HG03108 (cell line): ENCODE data around the gene PDZD4.

Experiments used
- ATAC-seq: cut with Tn5 transposase; IDR thresholded peaks from one replicate; pipeline ENCODE4 v1.9.1; 2021; ENCODE audit warnings: moderate library complexity; ENCODE audit not compliant: unreplicated experiment

The PDZD4 gene

DNA sequence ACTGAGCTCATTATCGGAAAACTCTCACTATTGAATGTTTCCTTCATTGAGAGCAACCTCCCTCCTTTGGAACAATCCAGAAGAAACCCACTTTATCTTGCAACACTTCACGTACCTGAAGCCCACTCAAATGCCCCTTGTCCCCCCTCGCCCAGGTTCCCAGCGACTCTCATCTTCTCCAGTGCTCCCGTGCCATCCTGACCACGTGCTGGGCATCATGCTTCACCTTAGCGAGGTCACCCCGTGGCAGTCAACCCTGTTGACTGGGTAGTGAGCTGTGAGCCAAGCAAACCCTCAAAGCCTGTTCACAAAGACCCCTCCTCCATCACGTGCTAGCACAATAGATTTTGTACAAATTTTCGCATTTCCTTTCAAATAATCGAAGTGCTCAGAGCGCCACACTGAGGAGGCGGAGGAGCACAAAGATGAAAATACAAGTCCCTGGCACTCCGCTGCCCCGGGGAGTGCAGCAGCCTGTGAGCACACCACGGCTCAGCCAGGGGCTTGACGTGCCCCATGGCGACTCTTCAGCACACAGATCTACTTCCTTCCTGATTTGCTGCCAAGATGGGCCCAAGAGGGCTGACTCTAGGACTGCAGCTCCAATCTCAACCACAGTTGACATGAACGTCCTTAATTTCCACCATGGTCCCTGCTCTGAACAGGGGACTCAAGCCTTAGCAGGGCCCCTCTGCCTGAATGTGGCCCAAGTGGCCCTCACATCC lies 15.6 kb downstream of the PDZD4 start:
- ATAC-seq: no peak

DNA sequence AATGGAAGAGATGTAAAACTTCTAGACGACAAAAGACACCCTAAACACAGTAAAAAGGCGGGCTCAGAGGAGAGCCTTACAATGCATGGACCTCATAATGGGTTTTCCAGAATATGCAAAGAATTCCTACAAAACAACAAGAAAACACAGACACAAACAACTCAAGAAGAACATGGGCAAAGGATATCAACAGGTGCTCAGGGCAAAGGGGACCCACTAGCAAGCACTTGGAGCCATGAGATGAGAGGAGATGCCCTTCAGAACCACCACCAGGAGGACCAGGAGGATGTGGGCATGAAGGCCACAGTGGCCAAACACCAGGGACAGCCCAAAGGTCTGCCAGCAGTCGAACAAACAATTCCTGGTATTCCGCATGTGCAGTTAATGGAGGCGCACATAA lies 17.2 kb downstream of the PDZD4 start:
- ATAC-seq: no peak

DNA sequence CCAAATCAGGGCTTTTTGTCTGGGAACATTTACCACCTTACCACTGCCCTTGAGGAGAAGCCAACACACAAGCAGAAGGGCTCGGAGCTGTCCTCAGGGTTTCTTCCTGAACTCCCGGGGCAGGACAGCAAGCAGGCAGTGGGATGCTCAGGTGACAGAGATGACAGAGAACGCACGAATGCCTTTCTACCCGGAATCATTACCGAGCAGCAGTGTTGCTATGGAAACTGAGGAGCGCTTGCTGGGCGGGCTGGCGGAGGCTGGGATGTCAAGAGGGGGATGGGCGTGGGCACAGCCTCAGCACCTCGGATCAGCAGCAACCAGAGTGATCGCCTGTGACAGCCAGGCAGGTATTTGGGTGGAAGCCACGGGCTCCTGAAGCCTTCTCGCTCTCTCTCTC lies 18.1 kb downstream of the PDZD4 start:
- ATAC-seq: no peak

DNA sequence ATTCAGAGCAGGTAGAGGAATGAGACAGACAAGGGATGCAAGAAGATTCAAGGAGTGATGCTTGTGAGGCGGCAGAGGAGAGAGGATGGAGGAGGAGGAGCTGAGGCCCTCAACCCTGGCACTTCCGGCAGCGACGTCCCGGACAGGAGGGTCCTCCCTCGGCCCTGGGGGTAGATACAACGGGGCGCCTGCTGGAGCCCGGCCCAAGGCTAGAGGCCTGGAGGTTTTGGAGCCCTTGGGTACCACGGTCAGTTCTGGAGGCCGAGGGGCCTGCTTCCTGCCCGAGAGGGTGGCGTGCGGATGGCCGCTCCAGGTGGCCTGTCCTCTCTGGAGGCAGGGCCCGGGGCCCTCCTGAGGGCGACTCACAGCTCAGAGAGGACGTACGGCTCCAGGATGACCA lies 22.4 kb downstream of the PDZD4 start:
- no peak for ATAC-seq

DNA sequence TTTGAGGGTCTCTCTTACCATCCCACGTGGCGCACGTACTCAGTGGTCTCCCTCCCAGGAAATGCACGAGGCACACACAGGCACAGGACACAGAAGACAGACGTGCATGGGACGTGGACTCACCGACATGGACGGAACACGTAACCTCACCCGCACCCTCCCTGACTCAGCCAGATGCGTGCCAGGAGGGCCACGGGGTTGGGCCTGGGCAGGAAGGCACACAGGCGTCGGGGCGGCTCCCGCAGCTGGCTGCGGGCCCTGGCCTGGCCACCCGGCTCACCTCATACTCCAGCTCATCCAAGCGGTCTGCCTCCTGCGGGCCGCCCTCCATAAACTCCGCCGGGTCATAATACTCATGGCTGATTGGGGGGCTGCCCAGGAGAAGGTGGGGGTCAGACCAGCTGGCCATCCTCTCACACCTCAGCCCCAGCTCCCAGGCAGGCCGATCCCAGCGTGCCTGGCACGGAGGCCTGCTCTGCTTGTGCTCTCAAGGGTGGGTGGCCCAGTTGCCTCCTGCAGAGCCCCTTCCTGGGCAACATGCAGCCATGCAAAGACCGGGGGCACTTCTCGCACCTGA lies 23.3 kb downstream of the PDZD4 start:
- no peak for ATAC-seq

DNA sequence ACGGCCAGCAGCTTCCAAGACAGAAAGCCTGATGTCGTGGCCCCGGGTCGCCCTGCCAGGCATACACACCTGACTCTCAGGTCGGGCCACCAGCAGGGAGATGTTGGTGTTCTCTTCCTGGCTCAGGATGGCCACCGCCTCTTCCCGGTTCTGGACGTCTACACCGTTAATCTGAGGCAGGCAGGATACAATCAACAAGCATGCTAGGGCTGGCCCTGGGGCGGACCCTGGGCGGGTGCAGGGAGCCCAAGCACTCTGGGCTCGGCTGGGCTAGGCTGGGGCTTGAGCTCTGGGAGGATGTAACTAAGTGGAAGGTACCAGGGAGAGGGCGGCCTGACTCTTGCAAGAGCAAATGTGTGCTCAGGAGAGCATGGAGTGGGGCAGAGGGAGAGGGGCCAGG lies 24.9 kb downstream of the PDZD4 start:
- ATAC-seq: no peak

DNA sequence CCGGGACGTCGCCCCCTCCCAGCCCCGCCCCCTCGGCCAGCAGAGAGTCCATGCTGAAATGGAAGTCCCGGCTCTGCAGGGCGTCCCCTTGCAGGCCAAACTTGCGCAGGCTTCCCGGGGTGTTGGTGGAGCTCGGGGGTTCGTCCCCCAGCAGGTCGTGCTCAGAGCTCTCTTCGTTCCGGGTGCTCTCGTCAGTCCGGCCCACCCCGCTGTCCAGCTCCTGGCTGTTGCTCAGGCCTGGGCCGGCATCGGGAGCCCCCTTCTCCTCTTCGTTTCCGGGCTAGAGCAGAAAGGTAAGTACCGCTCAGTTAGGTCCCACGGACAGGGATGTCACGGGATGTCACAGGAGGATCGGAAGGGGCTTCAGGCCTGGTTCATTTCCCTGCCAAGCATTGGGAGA lies 25.7 kb downstream of the PDZD4 start:
- ATAC-seq: no peak

DNA sequence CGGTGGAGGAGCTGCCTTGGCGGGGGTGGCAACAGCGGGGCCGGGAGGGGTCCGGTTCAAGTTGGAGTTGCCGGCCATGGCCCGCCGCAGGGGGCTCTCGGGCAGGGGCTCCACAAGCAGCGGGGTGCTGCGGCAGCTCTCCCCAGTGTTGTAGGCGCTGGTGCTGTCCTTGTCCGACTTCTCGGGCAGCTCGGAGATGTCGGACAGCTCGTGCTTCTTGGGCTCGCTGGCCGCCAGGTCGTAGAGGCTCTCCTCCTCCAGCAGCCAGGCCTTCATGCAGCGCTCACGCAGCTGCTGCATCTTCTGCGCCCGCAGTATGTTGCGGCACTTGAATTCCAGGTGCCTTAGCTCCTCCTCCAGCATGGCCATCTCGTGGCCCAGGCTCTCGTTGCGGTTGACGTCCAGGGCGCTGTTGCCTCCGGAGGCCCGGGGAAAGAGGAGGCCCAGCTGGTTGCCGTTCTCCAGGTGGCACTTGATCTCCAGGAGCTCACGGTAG lies 26.2 kb downstream of the PDZD4 start:
- no peak for ATAC-seq

DNA sequence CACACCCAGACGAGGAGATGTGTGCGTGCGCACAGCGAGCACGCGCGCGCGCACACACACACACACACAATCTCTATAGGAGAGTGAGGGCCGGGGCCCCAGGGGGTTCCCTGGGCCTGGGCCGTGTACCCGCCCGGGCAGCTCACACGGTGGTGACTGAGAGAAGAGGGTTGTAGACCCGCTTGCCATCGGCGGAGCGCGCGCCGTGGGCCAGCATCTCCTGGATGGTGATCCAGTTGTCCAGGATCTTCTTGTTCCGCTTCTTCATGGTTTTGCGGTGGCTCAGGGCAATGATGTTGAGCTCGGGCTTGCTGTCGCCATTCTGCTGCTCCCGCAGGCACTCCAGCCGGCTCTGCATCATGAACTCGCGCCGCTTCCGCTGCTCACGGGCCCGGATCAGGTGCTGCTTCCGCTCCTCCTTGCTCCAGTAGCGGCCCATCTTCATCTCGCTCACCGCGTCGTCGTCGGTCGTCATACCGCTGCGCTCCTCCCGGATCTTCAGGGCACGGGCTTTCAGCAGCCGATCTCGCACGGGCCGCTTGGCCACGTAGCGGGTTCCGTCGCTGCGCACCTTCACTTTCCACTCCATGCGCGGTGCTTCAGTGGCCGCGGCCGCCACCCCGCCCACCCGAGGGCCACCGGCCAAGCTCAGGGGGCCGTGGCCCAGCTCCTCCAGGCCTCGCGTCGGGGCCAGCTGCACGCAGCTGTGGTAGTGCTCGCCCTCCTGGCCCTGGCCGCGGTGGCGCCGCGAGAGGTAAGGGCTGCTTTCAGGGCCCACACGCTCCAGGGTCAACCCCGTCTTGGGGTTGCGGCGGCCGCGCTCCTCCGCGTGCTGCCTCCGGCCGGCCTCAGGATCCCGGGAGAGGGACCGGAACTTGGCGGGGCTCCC lies 26.9 kb downstream of the PDZD4 start:
- ATAC-seq: no peak

DNA sequence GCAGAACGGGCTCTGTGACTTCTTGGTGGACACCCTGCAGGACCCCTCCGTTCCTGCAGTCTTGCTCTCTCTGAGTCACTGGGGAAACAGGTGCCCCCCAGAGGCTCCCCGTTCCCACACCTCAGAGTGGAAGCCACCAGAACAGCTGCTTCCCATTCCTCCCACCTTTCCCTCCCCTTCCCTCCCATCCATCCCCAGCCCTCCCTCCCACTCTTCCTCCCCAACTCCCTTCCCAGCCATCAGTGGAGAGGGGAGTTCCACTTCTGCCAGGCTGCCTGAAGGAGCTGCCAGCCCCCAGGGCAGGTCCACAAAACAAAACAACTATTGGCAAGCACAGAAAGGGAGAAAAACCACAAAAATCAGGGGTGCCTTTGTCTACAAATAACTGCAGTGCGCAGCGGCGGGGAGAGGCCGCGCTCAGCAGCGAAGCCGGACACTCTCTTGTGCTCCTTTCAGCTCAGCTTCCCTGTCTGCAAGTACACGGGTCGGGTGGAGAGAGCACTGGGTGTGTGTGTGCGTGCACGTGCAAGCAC lies 27.8 kb downstream of the PDZD4 start:
- ATAC-seq: no peak

DNA sequence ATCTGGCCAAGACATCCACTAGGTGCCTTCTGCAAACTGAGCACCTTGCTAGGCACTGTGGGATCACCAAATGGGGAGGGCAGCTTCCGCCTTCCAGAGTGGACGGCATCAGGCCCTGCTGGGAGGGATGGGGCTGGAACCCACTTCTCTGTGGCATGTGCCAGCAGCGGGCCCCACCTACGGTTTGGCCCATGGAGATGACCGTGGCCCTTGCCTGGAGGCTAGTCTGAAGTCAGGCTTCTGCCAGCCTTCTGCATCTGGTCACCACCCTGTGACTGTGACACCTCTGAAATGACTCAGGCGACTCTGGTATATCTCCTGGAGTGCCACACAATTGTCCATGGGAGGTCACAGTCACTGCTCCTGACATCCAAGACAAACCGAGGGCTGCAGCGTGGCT lies 28.7 kb downstream of the PDZD4 start:
- no peak for ATAC-seq

DNA sequence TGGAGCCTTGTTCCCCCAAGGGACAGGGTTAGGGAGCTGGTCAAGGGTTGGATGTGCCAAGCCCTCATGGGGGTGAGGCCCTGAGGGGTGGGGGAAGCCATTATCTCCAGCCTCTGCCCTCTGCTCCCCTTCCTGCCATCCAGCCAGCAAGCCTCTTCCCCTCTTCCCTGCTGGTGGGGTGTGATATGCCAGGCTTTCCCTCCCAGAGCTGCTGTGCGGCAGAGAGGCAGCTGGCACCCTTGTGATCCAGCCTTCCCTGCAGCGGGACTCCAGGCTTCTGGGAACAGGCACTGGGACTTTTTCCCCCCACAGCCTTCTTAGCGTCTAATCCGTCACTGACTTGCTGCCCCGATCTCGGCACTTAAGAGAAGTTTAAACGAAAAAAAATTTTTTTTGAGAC lies 29.6 kb downstream of the PDZD4 start:
- ATAC-seq: no peak

DNA sequence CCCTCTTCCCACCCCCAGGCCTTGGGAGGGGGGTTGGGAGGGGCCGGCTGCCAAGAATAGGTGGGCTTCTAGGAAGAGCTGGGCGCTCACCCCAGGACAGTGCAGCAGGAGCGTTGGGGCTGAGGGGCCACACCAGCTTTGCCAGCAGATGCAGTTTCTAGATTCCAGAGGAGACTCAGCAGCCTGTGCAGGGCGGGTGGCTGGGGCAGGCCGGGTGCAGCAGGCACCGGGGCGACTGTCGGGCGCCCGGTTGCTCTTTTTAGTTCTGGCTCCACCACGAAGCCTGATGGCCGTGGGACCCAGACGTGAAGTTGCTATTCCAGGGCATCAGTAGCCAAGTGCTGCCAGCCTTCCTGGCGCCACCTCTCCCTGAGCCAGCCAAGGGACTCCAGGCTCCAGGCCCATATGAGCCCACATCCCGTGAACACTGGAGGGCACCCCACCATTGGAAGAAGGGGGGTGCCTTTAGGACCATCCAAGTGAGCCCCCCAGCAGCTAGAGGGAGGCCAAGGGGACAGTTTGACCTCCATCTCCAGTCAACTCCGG lies 30.1 kb downstream of the PDZD4 start:
- no peak for ATAC-seq

DNA sequence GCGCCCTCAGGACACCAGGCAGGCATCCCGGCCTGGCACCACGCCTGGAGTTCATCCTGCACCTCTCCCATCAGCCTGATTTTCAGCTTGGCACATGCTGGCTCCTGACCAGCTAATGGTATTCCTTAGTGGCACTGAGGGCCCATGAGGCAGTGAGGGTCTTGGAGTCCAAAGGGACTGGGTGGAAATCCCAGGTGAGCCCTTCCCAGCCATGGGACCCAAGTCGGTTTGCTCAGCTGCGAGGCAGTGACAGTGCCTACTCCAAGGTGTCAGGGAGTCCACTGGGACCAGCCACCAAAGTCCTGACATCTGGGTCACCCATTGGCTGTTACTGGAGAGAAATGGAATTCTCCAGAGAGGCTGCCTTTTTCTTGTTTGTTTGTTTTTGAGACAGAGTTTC lies 31.0 kb downstream of the PDZD4 start:
- ATAC-seq: no peak

DNA sequence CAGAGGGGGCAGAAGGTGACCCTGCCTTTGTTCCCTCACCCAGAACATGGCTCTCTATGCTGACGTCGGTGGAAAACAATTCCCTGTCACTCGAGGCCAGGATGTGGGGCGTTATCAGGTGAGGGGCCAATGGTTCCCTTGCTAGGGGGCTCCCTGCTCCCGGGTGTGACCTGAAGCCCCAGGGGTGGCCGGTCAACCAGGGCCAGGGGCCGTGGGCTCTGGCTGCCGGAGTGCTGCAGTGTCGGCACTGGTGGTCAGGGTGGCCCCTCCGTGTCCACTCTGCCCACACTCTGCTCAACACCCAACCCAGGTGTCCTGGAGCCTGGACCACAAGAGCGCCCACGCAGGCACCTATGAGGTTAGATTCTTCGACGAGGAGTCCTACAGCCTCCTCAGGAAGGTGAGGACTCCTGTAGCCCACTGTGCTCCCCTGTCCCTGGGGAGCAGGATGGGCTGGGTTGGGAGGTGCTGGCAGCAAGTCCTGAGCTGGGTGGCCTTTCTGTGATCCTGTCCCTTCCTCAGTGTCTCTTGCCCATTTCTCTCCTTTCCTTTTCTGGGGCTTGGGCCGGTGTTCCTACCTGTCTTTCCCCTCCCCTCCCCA lies 32.8 kb downstream of the PDZD4 start:
- no peak for ATAC-seq

DNA sequence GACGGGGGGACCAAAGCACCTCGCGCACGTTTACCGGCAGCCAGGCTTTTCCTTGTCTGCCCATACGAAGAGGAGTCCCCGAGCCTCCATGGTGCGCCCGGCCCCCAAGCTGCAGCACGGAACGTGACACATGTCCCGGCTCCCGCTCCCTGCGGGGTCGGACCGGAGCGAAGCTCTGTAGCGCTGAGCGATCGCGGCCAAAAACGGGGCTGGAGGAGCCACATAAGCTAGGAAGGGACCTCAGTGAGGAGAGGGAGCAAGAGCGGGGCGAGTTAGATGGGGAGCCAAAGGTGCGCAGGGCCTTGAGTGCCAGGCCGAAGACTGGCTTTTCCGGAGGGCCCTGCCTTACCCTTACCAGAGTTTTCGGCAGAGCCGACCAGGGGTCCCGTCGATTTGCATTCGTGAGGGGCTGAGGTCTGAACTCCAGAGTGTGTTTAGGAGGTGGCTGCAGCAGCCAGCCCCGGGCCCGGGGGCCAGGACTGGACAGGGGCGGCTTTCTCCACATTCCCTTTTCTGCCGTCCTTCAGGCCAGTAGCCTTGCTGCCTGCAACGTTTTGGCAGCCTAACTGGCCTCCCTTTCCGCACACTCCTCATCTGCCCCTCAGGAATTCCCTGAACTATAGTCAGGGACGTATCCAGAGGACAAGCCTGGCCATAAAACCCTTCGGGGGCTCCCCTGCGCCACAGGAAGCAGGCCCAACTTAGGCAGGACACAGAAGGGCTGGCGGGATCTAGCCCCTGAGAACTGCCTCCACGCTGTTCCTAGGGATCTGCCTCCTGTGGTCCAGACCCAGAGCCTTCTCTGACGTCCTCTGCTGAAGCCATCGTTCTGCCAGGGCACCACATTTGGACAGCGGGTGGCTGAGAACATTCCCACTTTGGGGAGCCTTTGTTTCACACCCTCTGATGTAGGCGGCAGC lies 35.2 kb downstream of the PDZD4 start:
- ATAC-seq: no peak

DNA sequence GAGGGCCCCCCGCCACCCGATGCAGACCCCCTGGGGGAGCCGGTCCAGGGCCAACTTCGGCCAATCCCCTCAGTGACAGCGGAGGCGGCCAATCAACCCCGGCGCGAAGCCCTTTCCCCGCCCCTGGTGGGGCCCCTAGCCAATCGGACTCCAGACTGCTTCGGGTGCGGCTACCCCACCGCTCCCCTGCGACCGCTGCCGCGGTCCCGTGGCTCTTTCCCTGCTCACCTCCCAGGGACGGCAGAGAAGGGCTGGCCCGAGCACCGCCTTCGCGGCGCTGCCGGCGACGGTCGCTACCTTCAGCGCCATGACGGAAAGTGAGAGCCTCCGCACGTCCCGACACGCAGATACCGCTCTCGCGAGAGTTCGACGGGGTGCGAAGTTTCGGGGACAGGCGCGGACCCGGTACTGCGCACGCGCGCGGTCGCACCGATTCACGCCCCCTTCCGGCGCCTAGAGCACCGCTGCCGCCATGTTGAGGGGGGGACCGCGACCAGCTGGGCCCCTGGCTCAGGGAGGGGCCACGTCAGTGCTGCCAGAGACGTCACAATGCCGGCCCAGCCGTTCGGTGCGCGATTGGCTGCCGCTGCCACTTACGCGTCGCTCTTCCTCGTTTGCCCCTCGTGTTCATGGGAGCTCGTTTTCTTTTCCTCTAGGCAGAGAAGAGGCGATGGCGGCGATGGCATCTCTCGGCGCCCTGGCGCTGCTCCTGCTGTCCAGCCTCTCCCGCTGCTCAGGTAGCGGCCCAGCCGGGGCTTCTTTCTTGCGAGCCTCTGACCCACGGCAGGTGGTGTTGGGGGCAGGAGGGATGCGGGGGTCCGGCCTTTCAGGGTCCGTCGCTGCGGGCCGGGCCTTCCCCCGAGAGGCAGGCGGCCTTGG lies 36.1 kb downstream of the PDZD4 start, which contains the start of the genes IDH3G and SSR4:
TSS of gene IDH3G (minus strand) at position 358 of the 879 bp plus-strand sequence. CDS start at position 309, 49 bp downstream.
TSS of gene SSR4 (plus strand) at position 651 of the 879 bp plus-strand sequence. CDS start at position 671, 20 bp downstream.
- peak; percentile 89 for ATAC-seq

DNA sequence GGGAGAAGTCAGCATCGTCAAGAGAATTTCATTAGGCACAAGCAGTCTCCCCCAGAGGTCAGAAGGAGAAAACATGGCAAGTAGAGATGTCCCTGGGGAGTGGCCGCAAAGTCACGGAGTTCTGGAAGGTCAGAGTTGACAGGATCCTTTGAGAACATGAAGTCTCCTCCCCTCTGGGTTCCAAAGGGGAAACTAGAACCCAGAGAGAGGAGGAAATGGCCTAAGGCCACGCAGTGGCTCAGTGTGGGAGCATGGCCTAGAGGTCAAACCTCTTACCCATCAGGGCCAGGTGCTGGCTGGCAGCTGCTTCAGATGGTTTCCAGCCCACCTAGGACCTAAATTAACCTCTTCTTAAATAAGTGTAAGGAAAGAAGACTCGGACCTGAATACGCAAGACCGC lies 37.1 kb downstream of the PDZD4 start:
- ATAC-seq: no peak

DNA sequence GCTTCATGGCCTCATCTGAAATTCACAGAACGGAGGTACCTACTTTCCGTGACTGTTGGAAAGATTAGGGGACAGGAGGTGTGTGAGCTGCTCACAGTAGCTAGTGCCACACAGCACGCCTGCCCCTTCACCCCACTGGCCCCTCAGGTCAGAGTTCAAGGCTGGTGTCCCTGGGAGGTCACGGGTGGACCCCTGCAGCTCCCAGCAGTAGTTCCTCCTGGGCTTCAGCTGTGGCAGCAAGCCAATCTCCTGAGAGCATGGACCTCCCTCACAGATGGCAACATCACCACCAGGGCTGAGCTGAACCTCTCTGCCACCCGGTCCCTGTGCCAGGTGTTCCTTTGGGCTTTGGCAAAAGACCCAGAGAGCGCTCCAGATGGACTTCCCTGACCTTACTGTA lies 38.0 kb downstream of the PDZD4 start:
- ATAC-seq: no peak
